DOHH2 (cell line): ENCODE measurements around the gene SREBF1.

Experiments
- H3F3A ChIP-seq: fragments of 200-600 bp; sonication (generic), shearing (Covaris generic); 2 replicates; pipeline ENCODE4 v1.6.0; 2016; ENCODE audit warnings: antibody characterized with exemption, mild to moderate bottlenecking; ENCODE audit not compliant: control insufficient read depth, insufficient read depth
- H3K27ac ChIP-seq: fragments of 200-600 bp; sonication (generic); 2 replicates; pipeline ENCODE4 v1.5.1; 2014; ENCODE audit warnings: low read depth, mild to moderate bottlenecking, low read length, moderate library complexity
- H3K27me3 ChIP-seq: fragments of 200-600 bp; sonication (generic); 2 replicates; pipeline ENCODE4 v1.6.1; 2014; ENCODE audit warnings: mild to moderate bottlenecking, low read length, mixed read lengths; ENCODE audit not compliant: control insufficient read depth
- H3K36me3 ChIP-seq: fragments of 200-600 bp; sonication (generic); 2 replicates; pipeline ENCODE4 v1.6.1; 2014; ENCODE audit warnings: mild to moderate bottlenecking, low read length, moderate library complexity, mixed read lengths; ENCODE audit not compliant: control insufficient read depth
- H3K4me1 ChIP-seq: fragments of 200-600 bp; sonication (generic); 2 replicates; pipeline ENCODE4 v1.6.1; 2014; ENCODE audit warnings: mild to moderate bottlenecking, low read length, mixed read lengths; ENCODE audit not compliant: control insufficient read depth
- H3K4me2 ChIP-seq: fragments of 200-600 bp; sonication (generic); 2 replicates; pipeline ENCODE4 v1.6.0; 2014; ENCODE audit warnings: mild to moderate bottlenecking, low read length, moderate library complexity
- H3K4me3 ChIP-seq: fragments of 200-600 bp; sonication (generic); 2 replicates; pipeline ENCODE4 v1.5.1; 2014; ENCODE audit warnings: mild to moderate bottlenecking, low read length, mixed read lengths
- H3K79me2 ChIP-seq: fragments of 200-600 bp; sonication (generic); 2 replicates; pipeline ENCODE4 v1.6.1; 2014; ENCODE audit warnings: mild to moderate bottlenecking, low read length, mixed read lengths; ENCODE audit not compliant: control insufficient read depth
- H3K9me2 ChIP-seq: fragments of 200-600 bp; sonication (generic); replicated peaks from 2 replicates; pipeline ENCODE4 v1.6.1; 2014; ENCODE audit warnings: mild to moderate bottlenecking, low read length, mixed read lengths; ENCODE audit not compliant: control insufficient read depth
- H3K9me3 ChIP-seq: fragments of 200-600 bp; sonication (generic); 2 replicates; pipeline ENCODE4 v1.6.1; 2014; ENCODE audit warnings: antibody characterized with exemption, low read length, mixed read lengths; ENCODE audit not compliant: control insufficient read depth, insufficient read depth
- H4K20me1 ChIP-seq: fragments of 200-600 bp; sonication (generic); 2 replicates; pipeline ENCODE4 v1.6.0; 2014; ENCODE audit warnings: low read depth, mild to moderate bottlenecking, antibody characterized with exemption, low read length, moderate library complexity; ENCODE audit not compliant: control insufficient read depth, insufficient read depth
- CTCF ChIP-seq: fragments of 200-600 bp; sonication (generic); IDR thresholded peaks from one replicate; pipeline ENCODE4 v1.5.1; 2014; ENCODE audit warnings: antibody characterized with exemption, mild to moderate bottlenecking, low read depth, low read length; ENCODE audit not compliant: poor library complexity, severe bottlenecking
- EZH2phosphoT487 ChIP-seq: fragments of 200-600 bp; sonication (generic); IDR thresholded peaks from 2 replicates; pipeline ENCODE4 v1.6.1; 2017; ENCODE audit warnings: borderline replicate concordance, mild to moderate bottlenecking, antibody characterized with exemption, low read length, moderate library complexity, mixed read lengths

The SREBF1 gene

GRCh38 chr17:17883801-17884200 lies 47.0 kb upstream of the SREBF1 start:
- Histone ChIP-seq H3K27me3 (no peaks in the 10 kb centered on the region), H3K36me3 (no peaks in the 10 kb centered on the region), H3K4me3 (no peak overlapping the region), H3K9me3 (no peaks in the 10 kb centered on the region), H3K27ac (no peak overlapping the region), H3K4me1 (no peaks in the 10 kb centered on the region), H3F3A (no peaks in the 10 kb centered on the region), H3K9me2 (no peaks in the 10 kb centered on the region), H4K20me1 (0 out of 2 replicates have a peak, but pooled peaks cover 6% of the 10 kb centered on the region), H3K79me2 (no peaks in the 10 kb centered on the region), H3K4me2 (no peak overlapping the region)
- TF ChIP-seq EZH2phosphoT487 (no peak), CTCF (no peak)

GRCh38 chr17:17882082-17882581 lies 45.3 kb upstream of the SREBF1 start:
- no peak for TF ChIP-seq CTCF
- TF ChIP-seq EZH2phosphoT487, result no peak
- no peaks in the 10 kb centered on the region for H3F3A ChIP-seq
- no peak overlapping the region for H3K4me2 ChIP-seq
- H3K79me2 ChIP-seq, result no peaks in the 10 kb centered on the region
- H3K36me3 ChIP-seq, result no peaks in the 10 kb centered on the region
- H3K9me3 ChIP-seq, result no peaks in the 10 kb centered on the region
- no peak overlapping the region for H3K27ac ChIP-seq
- H3K27me3 ChIP-seq, result no peaks in the 10 kb centered on the region
- H3K4me3 ChIP-seq, result no peak overlapping the region
- no peaks in the 10 kb centered on the region for H3K9me2 ChIP-seq
- H3K4me1 ChIP-seq, result no peaks in the 10 kb centered on the region
- H4K20me1 ChIP-seq, result no peaks in the 10 kb centered on the region

- Histone ChIP-seq H3K9me3 (no peaks in the 10 kb centered on the region), H3K79me2 (no peaks in the 10 kb centered on the region), H3K36me3 (no peaks in the 10 kb centered on the region), H3K4me1 (no peaks in the 10 kb centered on the region), H3K4me3 (no peak overlapping the region), H3K27ac (no peak overlapping the region), H4K20me1 (no peaks in the 10 kb centered on the region), H3F3A (no peaks in the 10 kb centered on the region), H3K9me2 (no peaks in the 10 kb centered on the region), H3K27me3 (no peaks in the 10 kb centered on the region), H3K4me2 (no peak overlapping the region)
- no peak for TF ChIP-seq CTCF
- no peak for TF ChIP-seq EZH2phosphoT487
Measured at GRCh38 chr17:17880577-17881196, 43.9 kb upstream of the SREBF1 start.
